ENCODE measurements around the gene RGS6.

DNA sequence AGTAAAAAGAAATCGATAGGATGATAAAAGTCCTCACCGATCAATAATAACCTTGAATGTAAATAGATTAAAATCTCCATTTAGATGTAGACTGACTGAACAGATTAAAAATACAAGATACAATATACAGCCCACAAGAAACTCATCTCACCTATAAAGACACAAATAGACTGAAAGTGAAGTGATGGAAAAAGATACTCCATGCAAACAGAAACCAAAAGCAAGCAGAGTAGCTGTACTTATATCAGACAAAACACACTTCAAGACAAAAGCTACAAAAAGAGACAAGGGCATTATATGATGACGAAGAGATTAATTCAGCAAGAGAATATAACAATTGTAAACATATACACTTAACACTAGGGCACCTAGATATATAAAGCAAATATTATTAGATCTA is 444.8 kb downstream of the RGS6 start:
- TF ChIP-seq POLR2AphosphoS5 (IDR thresholded peaks at IDR 0.05): no peak
- TF ChIP-seq, protein P1, sequence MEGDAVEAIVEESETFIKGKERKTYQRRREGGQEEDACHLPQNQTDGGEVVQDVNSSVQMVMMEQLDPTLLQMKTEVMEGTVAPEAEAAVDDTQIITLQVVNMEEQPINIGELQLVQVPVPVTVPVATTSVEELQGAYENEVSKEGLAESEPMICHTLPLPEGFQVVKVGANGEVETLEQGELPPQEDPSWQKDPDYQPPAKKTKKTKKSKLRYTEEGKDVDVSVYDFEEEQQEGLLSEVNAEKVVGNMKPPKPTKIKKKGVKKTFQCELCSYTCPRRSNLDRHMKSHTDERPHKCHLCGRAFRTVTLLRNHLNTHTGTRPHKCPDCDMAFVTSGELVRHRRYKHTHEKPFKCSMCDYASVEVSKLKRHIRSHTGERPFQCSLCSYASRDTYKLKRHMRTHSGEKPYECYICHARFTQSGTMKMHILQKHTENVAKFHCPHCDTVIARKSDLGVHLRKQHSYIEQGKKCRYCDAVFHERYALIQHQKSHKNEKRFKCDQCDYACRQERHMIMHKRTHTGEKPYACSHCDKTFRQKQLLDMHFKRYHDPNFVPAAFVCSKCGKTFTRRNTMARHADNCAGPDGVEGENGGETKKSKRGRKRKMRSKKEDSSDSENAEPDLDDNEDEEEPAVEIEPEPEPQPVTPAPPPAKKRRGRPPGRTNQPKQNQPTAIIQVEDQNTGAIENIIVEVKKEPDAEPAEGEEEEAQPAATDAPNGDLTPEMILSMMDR (IDR thresholded peaks at IDR 0.05): no peak
- TF ChIP-seq EP300 (IDR thresholded peaks at IDR 0.05): no peak
- TF ChIP-seq POLR2A (IDR thresholded peaks at IDR 0.05): no peak
